ENCODE data around the gene GHRHR.

The GHRHR gene

GRCh38 chr7:30923009-30923773 lies 40.6 kb upstream of the GHRHR start:
- DNase-seq (ENCODE audit: low spot score), result peak; percentile 66
- TF ChIP-seq, protein P1, sequence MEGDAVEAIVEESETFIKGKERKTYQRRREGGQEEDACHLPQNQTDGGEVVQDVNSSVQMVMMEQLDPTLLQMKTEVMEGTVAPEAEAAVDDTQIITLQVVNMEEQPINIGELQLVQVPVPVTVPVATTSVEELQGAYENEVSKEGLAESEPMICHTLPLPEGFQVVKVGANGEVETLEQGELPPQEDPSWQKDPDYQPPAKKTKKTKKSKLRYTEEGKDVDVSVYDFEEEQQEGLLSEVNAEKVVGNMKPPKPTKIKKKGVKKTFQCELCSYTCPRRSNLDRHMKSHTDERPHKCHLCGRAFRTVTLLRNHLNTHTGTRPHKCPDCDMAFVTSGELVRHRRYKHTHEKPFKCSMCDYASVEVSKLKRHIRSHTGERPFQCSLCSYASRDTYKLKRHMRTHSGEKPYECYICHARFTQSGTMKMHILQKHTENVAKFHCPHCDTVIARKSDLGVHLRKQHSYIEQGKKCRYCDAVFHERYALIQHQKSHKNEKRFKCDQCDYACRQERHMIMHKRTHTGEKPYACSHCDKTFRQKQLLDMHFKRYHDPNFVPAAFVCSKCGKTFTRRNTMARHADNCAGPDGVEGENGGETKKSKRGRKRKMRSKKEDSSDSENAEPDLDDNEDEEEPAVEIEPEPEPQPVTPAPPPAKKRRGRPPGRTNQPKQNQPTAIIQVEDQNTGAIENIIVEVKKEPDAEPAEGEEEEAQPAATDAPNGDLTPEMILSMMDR (IDR thresholded peaks at IDR 0.05), result no peak
- peak overlapping the region; percentile 79 to 96 for H3K27ac ChIP-seq
- H3K4me3 ChIP-seq, result no peak overlapping the region

- Histone ChIP-seq H3K4me3 (no peak overlapping the region), H3K27ac (no peak overlapping the region)
- DNase-seq (ENCODE audit: low spot score), result peak; percentile 71
- TF ChIP-seq, protein P1 (IDR thresholded peaks at IDR 0.05), result no peak
Observed at GRCh38 chr7:30923774-30924413, 39.9 kb upstream of the GHRHR start.

DNA sequence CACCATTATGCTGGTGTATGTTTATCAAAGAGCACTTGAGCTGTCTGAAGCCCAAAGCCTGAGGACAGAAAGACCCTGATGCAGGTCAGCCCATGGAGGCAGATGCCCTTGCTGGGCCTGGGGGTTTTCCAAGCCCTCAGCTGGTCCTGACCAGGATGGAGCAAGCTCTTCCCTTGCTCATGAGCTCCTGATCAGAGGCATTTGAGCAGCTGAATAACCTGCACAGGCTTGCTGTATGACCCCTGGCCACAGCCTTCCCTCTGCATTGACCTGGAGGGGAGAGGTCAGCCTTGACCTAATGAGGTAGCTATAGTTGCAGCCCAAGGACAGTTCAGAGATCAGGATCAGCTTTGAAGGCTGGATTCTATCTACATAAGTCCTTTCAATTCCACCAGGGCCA lies 39.1 kb upstream of the GHRHR start:
- no peak overlapping the region for H3K27ac ChIP-seq
- no peak overlapping the region for H3K4me3 ChIP-seq
- TF ChIP-seq, protein P1 (IDR thresholded peaks at IDR 0.05), result no peak
- DNase-seq (ENCODE audit: low spot score), result no peak

- DNase-seq (ENCODE audit: low spot score), result peak; percentile 53
- Histone ChIP-seq H3K27ac (no peak overlapping the region), H3K4me3 (no peak overlapping the region)
- TF ChIP-seq, protein P1 (IDR thresholded peaks at IDR 0.05), result no peak
Observed at GRCh38 chr7:30925117-30925516, 38.6 kb upstream of the GHRHR start.

- H3K4me3 ChIP-seq, result no peak overlapping the region
- DNase-seq (ENCODE audit: low spot score), result no peak
- TF ChIP-seq, protein P1 (IDR thresholded peaks at IDR 0.05), result no peak
- H3K27ac ChIP-seq, result no peak overlapping the region
Observed at GRCh38 chr7:30925913-30926312, 37.8 kb upstream of the GHRHR start.

DNA sequence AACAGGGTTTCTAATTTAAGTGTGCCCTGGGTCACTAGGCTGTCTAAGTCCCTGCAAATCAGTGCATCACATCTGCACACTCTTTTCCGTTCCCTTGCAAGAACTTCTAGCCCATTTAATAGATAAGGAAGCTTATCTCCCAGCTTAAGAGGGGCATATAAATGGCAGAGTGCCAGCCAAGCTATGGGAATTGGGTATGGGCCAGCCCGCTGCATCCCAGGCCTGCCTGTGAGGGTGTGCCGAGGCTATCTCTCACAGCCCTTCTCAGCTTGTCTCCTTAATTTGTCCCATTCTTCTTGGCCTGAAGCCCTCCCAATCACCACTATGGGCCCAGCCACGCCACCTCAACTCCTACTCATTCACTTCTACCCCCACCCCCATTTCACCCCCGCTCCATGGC lies 37.4 kb upstream of the GHRHR start:
- Histone ChIP-seq H3K4me3 (no peak overlapping the region), H3K27ac (no peak overlapping the region)
- no peak for DNase-seq (ENCODE audit: low spot score)
- TF ChIP-seq, protein P1 (IDR thresholded peaks at IDR 0.05), result no peak

DNA sequence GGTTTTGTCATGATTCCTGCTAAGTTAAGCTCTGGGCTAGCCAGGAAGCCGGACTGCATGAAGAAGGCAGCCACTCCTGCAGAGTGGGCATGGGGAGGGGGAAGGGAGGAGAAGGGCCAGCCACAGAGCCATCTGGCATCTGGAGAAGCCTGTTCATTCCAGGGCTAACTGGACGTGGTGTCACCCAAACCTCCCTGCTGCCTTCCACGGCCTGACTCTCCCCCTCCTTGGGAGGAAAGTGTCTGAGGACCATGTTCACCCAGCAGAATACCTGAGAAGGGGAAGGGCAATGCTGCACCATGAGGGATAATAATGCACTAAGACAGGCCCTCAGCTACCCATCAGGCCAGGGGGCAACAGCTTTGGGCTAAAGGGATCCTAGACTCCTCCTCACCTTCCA lies 36.7 kb upstream of the GHRHR start:
- no peak for DNase-seq (ENCODE audit: low spot score)
- no peak overlapping the region for H3K4me3 ChIP-seq
- TF ChIP-seq, protein P1 (IDR thresholded peaks at IDR 0.05), result no peak
- no peak overlapping the region for H3K27ac ChIP-seq
